Measurements from ENCODE around the gene SLC25A12.

SLC25A12 gene

GRCh38 chr2:171889333-171889732 lies 4.7 kb downstream of the SLC25A12 start:
- TF ChIP-seq FOXP2 (optimal IDR thresholded peaks at IDR 0.05; ENCODE audit: borderline replicate concordance, extremely low read depth, extremely low read length, insufficient read depth) (no peak), TAF1 (IDR thresholded peaks at IDR 0.05; ENCODE audit: borderline replicate concordance, insufficient read depth, low read length) (no peak), POLR2AphosphoS5 (IDR thresholded peaks at IDR 0.05; ENCODE audit: low read depth, low read length) (no peak), SIN3A (IDR thresholded peaks at IDR 0.05; ENCODE audit: borderline replicate concordance, insufficient read depth, low read length) (no peak), REST (IDR thresholded peaks at IDR 0.05; ENCODE audit: insufficient read depth in 1 of 2, low read depth in 2 of 2, low read length in 2 of 2) (no peak)

GRCh38 chr2:171883275-171883893 lies 10.7 kb downstream of the SLC25A12 start:
- TF ChIP-seq REST (IDR thresholded peaks at IDR 0.05; ENCODE audit: insufficient read depth in 1 of 2, low read depth in 2 of 2, low read length in 2 of 2): no peak
- TF ChIP-seq POLR2AphosphoS5 (IDR thresholded peaks at IDR 0.05; ENCODE audit: low read depth, low read length): no peak
- no peak for TF ChIP-seq TAF1 (IDR thresholded peaks at IDR 0.05; ENCODE audit: borderline replicate concordance, insufficient read depth, low read length)
- TF ChIP-seq FOXP2 (optimal IDR thresholded peaks at IDR 0.05; ENCODE audit: borderline replicate concordance, extremely low read depth, extremely low read length, insufficient read depth): no peak
- no peak for TF ChIP-seq SIN3A (IDR thresholded peaks at IDR 0.05; ENCODE audit: borderline replicate concordance, insufficient read depth, low read length)

GRCh38 chr2:171882089-171882769 lies 11.8 kb downstream of the SLC25A12 start:
- TF ChIP-seq REST (IDR thresholded peaks at IDR 0.05; ENCODE audit: insufficient read depth in 1 of 2, low read depth in 2 of 2, low read length in 2 of 2) (no peak), SIN3A (IDR thresholded peaks at IDR 0.05; ENCODE audit: borderline replicate concordance, insufficient read depth, low read length) (no peak), TAF1 (IDR thresholded peaks at IDR 0.05; ENCODE audit: borderline replicate concordance, insufficient read depth, low read length) (no peak), FOXP2 (optimal IDR thresholded peaks at IDR 0.05; ENCODE audit: borderline replicate concordance, extremely low read depth, extremely low read length, insufficient read depth) (no peak), POLR2AphosphoS5 (IDR thresholded peaks at IDR 0.05; ENCODE audit: low read depth, low read length) (no peak)

- no peak for TF ChIP-seq SIN3A (IDR thresholded peaks at IDR 0.05; ENCODE audit: borderline replicate concordance, insufficient read depth, low read length)
- TF ChIP-seq REST (IDR thresholded peaks at IDR 0.05; ENCODE audit: insufficient read depth in 1 of 2, low read depth in 2 of 2, low read length in 2 of 2): no peak
- TF ChIP-seq TAF1 (IDR thresholded peaks at IDR 0.05; ENCODE audit: borderline replicate concordance, insufficient read depth, low read length): no peak
- TF ChIP-seq FOXP2 (optimal IDR thresholded peaks at IDR 0.05; ENCODE audit: borderline replicate concordance, extremely low read depth, extremely low read length, insufficient read depth): no peak
- TF ChIP-seq POLR2AphosphoS5 (IDR thresholded peaks at IDR 0.05; ENCODE audit: low read depth, low read length): no peak
Measured at GRCh38 chr2:171880774-171881173, 13.3 kb downstream of the SLC25A12 start.

All from PFSK-1 (cell line).